SK-N-SH (cell line): Measurements from ENCODE around the gene ZNF609. TPM values are rescaled to one million over a fixed set of nuclear protein-coding genes. Genes with fewer than 3 reads are reported as not detected.

Experiments
- CTCF ChIA-PET: fragments of 300-600, 350-600 bp; formaldehyde crosslinking; extraction: SDS; loops from one replicate; lab custom pipeline; 2021; lab: Yijun Ruan, JAX
- POLR2A ChIA-PET: fragments of 350-600 bp; sonication (Branson Sonifier 250); formaldehyde crosslinking; extraction: SDS; loops from one replicate; lab custom pipeline; 2020; ENCODE audit warnings: antibody characterized with exemption, inconsistent platforms; lab: Yijun Ruan, JAX
- DNase-seq: peaks from one replicate; pipeline ENCODE4 v3.0.0; 2012
- H2AFZ ChIP-seq: fragments of 200-600 bp; sonication (generic); 2 replicates; pipeline ENCODE4 v1.8.1; 2016; ENCODE audit warnings: antibody characterized with exemption, mild to moderate bottlenecking, low read depth
- H3F3A ChIP-seq: fragments of 200-600 bp; sonication (generic); replicated peaks from 2 replicates; pipeline ENCODE3; 2016; ENCODE audit warnings: antibody characterized with exemption, mild to moderate bottlenecking; ENCODE audit not compliant: insufficient read depth
- H3K27ac ChIP-seq, 2 experiments: fragments of 200-500 bp in 1 of 2; fragments of 200-600 bp in 1 of 2; sonication (Bioruptor generic) in 1 of 2; sonication (generic), shearing (Covaris generic) in 1 of 2; 2 replicates each; pipeline versions ENCODE4 v1.5.1 to v1.6.1; 2014 to 2016; ENCODE audit warnings: low read depth in 2 of 2, inconsistent platforms in 1 of 2, low read length in 1 of 2, mild to moderate bottlenecking in 1 of 2, mixed read lengths in 1 of 2
- H3K27me3 ChIP-seq: fragments of 200-600 bp; sonication (generic), shearing (Covaris generic); 2 replicates; pipeline ENCODE4 v1.6.1; 2016; ENCODE audit warnings: mixed run types; ENCODE audit not compliant: insufficient read depth
- H3K36me3 ChIP-seq, 2 experiments: fragments of 200-500 bp in 1 of 2; fragments of 200-600 bp in 1 of 2; sonication (Bioruptor generic) in 1 of 2; sonication (generic) in 1 of 2; replicated peaks in 1 of 2; 2 replicates each; pipeline versions ENCODE3 to v1.5.1; 2014 to 2016; ENCODE audit warnings: low read length in 1 of 2, mild to moderate bottlenecking in 1 of 2; ENCODE audit not compliant: insufficient read depth in 2 of 2, control insufficient read depth in 1 of 2
- H3K4me1 ChIP-seq, 2 experiments: fragments of 200-500 bp in 1 of 2; fragments of 200-600 bp in 1 of 2; sonication (Bioruptor generic) in 1 of 2; sonication (generic), shearing (Covaris generic) in 1 of 2; 2 replicates each; pipeline versions ENCODE4 v1.5.1 to v1.6.1; 2014 to 2016; ENCODE audit warnings: low read depth in 1 of 2, low read length in 1 of 2, mixed run types in 1 of 2; ENCODE audit not compliant: insufficient read depth in 2 of 2, control insufficient read depth in 1 of 2
- H3K4me2 ChIP-seq: fragments of 200-600 bp; sonication (generic), shearing (Covaris generic); 2 replicates; pipeline ENCODE4 v1.6.1; 2017; ENCODE audit warnings: mixed run types
- H3K4me3 ChIP-seq, 2 experiments: fragments of 200-500 bp in 1 of 2; fragments of 200-600 bp in 1 of 2; sonication (Bioruptor generic) in 1 of 2; sonication (generic), shearing (Covaris generic) in 1 of 2; 2 replicates each; pipeline versions ENCODE4 v1.5.1 to v1.8.1; 2014 to 2016; ENCODE audit warnings: low read depth in 2 of 2, inconsistent platforms in 1 of 2, low read length in 1 of 2, mild to moderate bottlenecking in 1 of 2, mixed read lengths in 1 of 2, moderate library complexity in 1 of 2
- H3K79me2 ChIP-seq: fragments of 200-600 bp; sonication (generic); 2 replicates; pipeline ENCODE4 v1.8.1; 2017; ENCODE audit warnings: mild to moderate bottlenecking; ENCODE audit not compliant: insufficient read depth
- H3K9ac ChIP-seq: fragments of 200-600 bp; sonication (generic); 2 replicates; pipeline ENCODE4 v1.6.1; 2017; ENCODE audit warnings: mixed run types
- H3K9me2 ChIP-seq: fragments of 200-600 bp; sonication (generic); 2 replicates; pipeline ENCODE4 v1.6.1; 2017; ENCODE audit warnings: mixed run types
- H3K9me3 ChIP-seq: fragments of 200-600 bp; sonication (generic); 2 replicates; pipeline ENCODE4 v1.6.1; 2017; ENCODE audit warnings: mixed run types, mild to moderate bottlenecking, moderate library complexity
- H4K20me1 ChIP-seq: fragments of 200-600 bp; sonication (generic); 2 replicates; pipeline ENCODE4 v1.6.1; 2017; ENCODE audit warnings: mild to moderate bottlenecking, mixed run types; ENCODE audit not compliant: insufficient read depth
- CHD2 ChIP-seq: fragments of 150-350 bp; IDR thresholded peaks from 2 replicates; pipeline ENCODE4 v1.6.1; 2018; ENCODE audit warnings: low read length; ENCODE audit not compliant: partially characterized antibody
- CTCF ChIP-seq: fragments of 200-600 bp; sonication (generic); IDR thresholded peaks from 2 replicates; pipeline ENCODE4 v1.6.1; 2017; ENCODE audit warnings: antibody characterized with exemption, mild to moderate bottlenecking, moderate library complexity
- ELF1 ChIP-seq: IDR thresholded peaks from 2 replicates; pipeline ENCODE4 v1.4.0; 2012
- FOSL2 ChIP-seq: IDR thresholded peaks from 2 replicates; pipeline ENCODE4 v1.4.0; 2012; ENCODE audit warnings: low read depth, mild to moderate bottlenecking, moderate library complexity, borderline replicate concordance
- FOXJ3 ChIP-seq: sonication (generic); formaldehyde crosslinking; IDR thresholded peaks from 2 replicates; pipeline ENCODE4 v1.5.1; 2020; ENCODE audit warnings: mild to moderate bottlenecking, missing genetic modification reagents
- GABPA ChIP-seq: IDR thresholded peaks from 2 replicates; pipeline ENCODE4 v1.4.0; 2012; ENCODE audit warnings: low read depth, mild to moderate bottlenecking
- GATA2 ChIP-seq: sonication (generic); formaldehyde crosslinking; IDR thresholded peaks from 2 replicates; pipeline ENCODE4 v1.5.0; 2020; ENCODE audit warnings: mild to moderate bottlenecking, missing genetic modification reagents
- JUND ChIP-seq: IDR thresholded peaks from 2 replicates; pipeline ENCODE4 v1.4.0; 2012
- PBX3 ChIP-seq: IDR thresholded peaks from 2 replicates; pipeline ENCODE4; 2012
- RCOR1 ChIP-seq: fragments of 150-350 bp; IDR thresholded peaks from 2 replicates; pipeline ENCODE4 v1.6.1; 2017; ENCODE audit warnings: antibody characterized with exemption, low read length
- TAF1 ChIP-seq: IDR thresholded peaks from 2 replicates; pipeline ENCODE4 v1.6.1; 2012; ENCODE audit warnings: low read depth, mild to moderate bottlenecking, low read length, moderate library complexity, borderline replicate concordance
- TEAD4 ChIP-seq: IDR thresholded peaks from 2 replicates; pipeline ENCODE4 v1.4.0; 2012; ENCODE audit warnings: mild to moderate bottlenecking, borderline replicate concordance; ENCODE audit not compliant: insufficient read depth
- YY1 ChIP-seq: IDR thresholded peaks from 2 replicates; pipeline ENCODE4 v1.4.0; 2012; ENCODE audit warnings: low read depth, mild to moderate bottlenecking
- ZBTB33 ChIP-seq: IDR thresholded peaks from 2 replicates; pipeline ENCODE4 v1.4.0; 2012; ENCODE audit warnings: low read depth, borderline replicate concordance
- WGBS: methylation state at CpG from one replicate; pipeline ENCODE4 v1.1.6; 2017; ENCODE audit warnings: low lambda C conversion rate; 5-methylcytosine and 5-hydroxymethylcytosine counted together
- polyA plus RNA-seq, 3 experiments: library from polyadenylated mRNA; depleted of rRNA; stranded (reverse); fragments of >200 nt; gene quantifications; 2 replicates each; pipeline ENCODE4 v1.2.3, GENCODE V29; 2012

Gene ZNF609
- polyA plus RNA-seq, 1 of the 3 experiments (the other 2 are of a cell fraction), result 12.6 TPM

- no peak overlapping the region for H2AFZ ChIP-seq
- no peak for DNase-seq
- no peak overlapping the region for H3K4me2 ChIP-seq
- no peak for TF ChIP-seq GATA2
- TF ChIP-seq ELF1, result no peak
- no peak for TF ChIP-seq TEAD4
- TF ChIP-seq JUND, result no peak
- TF ChIP-seq ZBTB33, result no peak
- TF ChIP-seq FOXJ3, result no peak
- TF ChIP-seq TAF1, result no peak
- TF ChIP-seq GABPA, result no peak
- no peak for TF ChIP-seq RCOR1
- no peak for TF ChIP-seq CTCF
- peaks cover 2 to 31% of the 10 kb centered on the region in 2 experiments; a peak in 3 of 4 replicates for H3K4me1 ChIP-seq
- H3K36me3 ChIP-seq, result peaks cover 0 to 8% of the 10 kb centered on the region in 2 experiments
- no peak overlapping the region for H3K4me3 ChIP-seq
- no peaks in the 10 kb centered on the region for H3K27me3 ChIP-seq
- H4K20me1 ChIP-seq, result peaks cover 40% of the 10 kb centered on the region
- no peak overlapping the region for H3K9ac ChIP-seq
- ChIA-PET POLR2A (no interaction called here), CTCF (no interaction called here)
- H3F3A ChIP-seq, result peaks cover 10% of the 10 kb centered on the region
- WGBS, result 98% methylated on average over 4 of the region's 4 CpGs
- H3K27ac ChIP-seq, result no peak overlapping the region
- H3K9me2 ChIP-seq, result no peaks in the 10 kb centered on the region
- peaks cover 96% of the 10 kb centered on the region for H3K79me2 ChIP-seq
- no peaks in the 10 kb centered on the region for H3K9me3 ChIP-seq
These were observed 111.5 kb downstream of the ZNF609 start for GRCh38 chr15:64571857-64572291.

- DNase-seq, result no peak
- no peak overlapping the region for H2AFZ ChIP-seq
- no peak overlapping the region for H3K27ac ChIP-seq
- ChIA-PET CTCF (no interaction called here), POLR2A (no interaction called here)
- TF ChIP-seq CHD2 (no peak), FOSL2 (no peak), PBX3 (no peak), YY1 (no peak)
- H3K27me3 ChIP-seq, result no peaks in the 10 kb centered on the region
- H3K4me2 ChIP-seq, result no peak overlapping the region
- peaks cover 89% of the 10 kb centered on the region for H3K79me2 ChIP-seq
- H3K4me1 ChIP-seq, result peaks cover 2 to 31% of the 10 kb centered on the region in 2 experiments; a peak in 3 of 4 replicates
- WGBS, result 93% methylated on average over 6 of the region's 6 CpGs
- H3K9me2 ChIP-seq, result no peaks in the 10 kb centered on the region
- H3F3A ChIP-seq, result peaks cover 10% of the 10 kb centered on the region
- H3K9ac ChIP-seq, result no peak overlapping the region
- H3K9me3 ChIP-seq, result no peaks in the 10 kb centered on the region
- H3K4me3 ChIP-seq, result no peak overlapping the region
- peaks cover 0 to 7% of the 10 kb centered on the region in 2 experiments for H3K36me3 ChIP-seq
- H4K20me1 ChIP-seq, result peaks cover 38% of the 10 kb centered on the region
These were observed 112.5 kb downstream of the ZNF609 start for GRCh38 chr15:64572856-64573255.
